GOT3 (cell line): ENCODE results near the gene RBMS1.

Experiments
- DNase-seq: peaks from one replicate; lab custom pipeline; 2025; ENCODE audit warnings: mixed read lengths; lab: John Stamatoyannopoulos, UW

RBMS1 gene

GRCh38 chr2:160493227-160494028 is at the start of gene RBMS1:
Gene RBMS1 (minus strand): TSS chr2:160493807. CDS start chr2:160493363, 444 bp downstream.
- DNase-seq: peak; percentile 24

GRCh38 chr2:160541745-160542144 is 48.1 kb upstream of the RBMS1 start:
- no peak for DNase-seq

GRCh38 chr2:160538559-160539355 is 45.1 kb upstream of the RBMS1 start:
- DNase-seq: no peak

- no peak for DNase-seq
Measured at GRCh38 chr2:160538115-160538514, 44.5 kb upstream of the RBMS1 start.

GRCh38 chr2:160534996-160535395 is 41.4 kb upstream of the RBMS1 start:
- DNase-seq: no peak

- DNase-seq: no peak
Measured at GRCh38 chr2:160534249-160534648, 40.6 kb upstream of the RBMS1 start.

GRCh38 chr2:160533482-160533881 is 39.9 kb upstream of the RBMS1 start:
- no peak for DNase-seq

- DNase-seq: no peak
Measured at GRCh38 chr2:160532388-160532787, 38.8 kb upstream of the RBMS1 start.

- DNase-seq: no peak
Measured at GRCh38 chr2:160522951-160523710, 29.5 kb upstream of the RBMS1 start.

GRCh38 chr2:160517731-160518130 is 24.1 kb upstream of the RBMS1 start:
- DNase-seq: no peak

GRCh38 chr2:160516547-160517365 is 23.1 kb upstream of the RBMS1 start:
- DNase-seq: no peak

- no peak for DNase-seq
Measured at GRCh38 chr2:160515120-160515519, 21.5 kb upstream of the RBMS1 start.

- no peak for DNase-seq
Measured at GRCh38 chr2:160513120-160513519, 19.5 kb upstream of the RBMS1 start.

- no peak for DNase-seq
Measured at GRCh38 chr2:160512491-160512890, 18.9 kb upstream of the RBMS1 start.

- DNase-seq: no peak
Measured at GRCh38 chr2:160510617-160511016, 17.0 kb upstream of the RBMS1 start.

GRCh38 chr2:160509016-160509415 is 15.4 kb upstream of the RBMS1 start:
- no peak for DNase-seq

- no peak for DNase-seq
Measured at GRCh38 chr2:160507464-160507863, 13.9 kb upstream of the RBMS1 start.

- DNase-seq: no peak
Measured at GRCh38 chr2:160507046-160507407, 13.4 kb upstream of the RBMS1 start.

- DNase-seq: no peak
Measured at GRCh38 chr2:160506371-160507045, 12.9 kb upstream of the RBMS1 start.

- no peak for DNase-seq
Measured at GRCh38 chr2:160505256-160505655, 11.6 kb upstream of the RBMS1 start.

- DNase-seq: no peak
Measured at GRCh38 chr2:160502478-160502877, 8.9 kb upstream of the RBMS1 start.
